RWPE1 (cell line): Measurements from ENCODE around the gene TPRG1.

Source experiments
- CTCF ChIA-PET: fragments of 350-600 bp; sonication (Branson Sonifier 250); formaldehyde crosslinking; extraction: SDS; loops from one replicate; lab custom pipeline; 2021; lab: Yijun Ruan, JAX
- POLR2A ChIA-PET: fragments of 400-600 bp; formaldehyde crosslinking; extraction: SDS; loops from one replicate; lab custom pipeline; 2020; ENCODE audit warnings: antibody characterized with exemption; ENCODE audit not compliant: low non-redundant PET; lab: Yijun Ruan, JAX
- DNase-seq: peaks from one replicate; pipeline ENCODE4 v3.0.0; 2012; ENCODE audit warnings: low spot score
- H3K27ac ChIP-seq: fragments of 450-650 bp; 2 replicates; pipeline ENCODE4 v1.5.1; 2017
- TF ChIP-seq, protein P1 (sequence below): fragments of 450-650 bp; conservative IDR thresholded peaks from 2 replicates; pipeline ENCODE4 v1.5.1; 2017; ENCODE audit warnings: low read depth, mild to moderate bottlenecking

The TPRG1 gene

DNA sequence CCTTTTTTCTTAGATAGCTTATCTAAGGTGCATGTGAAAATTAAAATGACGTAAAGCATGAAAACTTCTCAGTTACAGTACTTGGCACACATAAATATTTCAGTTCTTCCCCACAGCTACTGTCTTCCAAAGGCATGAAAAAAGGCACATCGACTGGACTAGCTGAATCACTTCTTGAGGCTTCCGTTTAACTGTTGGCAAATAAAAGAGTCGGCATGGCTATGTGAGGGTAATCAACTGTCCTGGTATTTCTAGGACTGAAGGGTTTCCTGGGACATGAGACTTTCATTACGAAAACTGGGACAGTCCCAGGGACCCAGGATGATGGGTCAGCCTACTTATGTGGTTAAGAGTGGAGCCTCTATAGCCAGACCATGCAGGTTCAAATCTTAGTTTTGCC, 168.2 kb downstream of the TPRG1 start:
- no peak overlapping the region for H3K27ac ChIP-seq
- ChIA-PET CTCF (no interaction called here), POLR2A (no interaction called here)
- DNase-seq: no peak
- TF ChIP-seq, protein P1, sequence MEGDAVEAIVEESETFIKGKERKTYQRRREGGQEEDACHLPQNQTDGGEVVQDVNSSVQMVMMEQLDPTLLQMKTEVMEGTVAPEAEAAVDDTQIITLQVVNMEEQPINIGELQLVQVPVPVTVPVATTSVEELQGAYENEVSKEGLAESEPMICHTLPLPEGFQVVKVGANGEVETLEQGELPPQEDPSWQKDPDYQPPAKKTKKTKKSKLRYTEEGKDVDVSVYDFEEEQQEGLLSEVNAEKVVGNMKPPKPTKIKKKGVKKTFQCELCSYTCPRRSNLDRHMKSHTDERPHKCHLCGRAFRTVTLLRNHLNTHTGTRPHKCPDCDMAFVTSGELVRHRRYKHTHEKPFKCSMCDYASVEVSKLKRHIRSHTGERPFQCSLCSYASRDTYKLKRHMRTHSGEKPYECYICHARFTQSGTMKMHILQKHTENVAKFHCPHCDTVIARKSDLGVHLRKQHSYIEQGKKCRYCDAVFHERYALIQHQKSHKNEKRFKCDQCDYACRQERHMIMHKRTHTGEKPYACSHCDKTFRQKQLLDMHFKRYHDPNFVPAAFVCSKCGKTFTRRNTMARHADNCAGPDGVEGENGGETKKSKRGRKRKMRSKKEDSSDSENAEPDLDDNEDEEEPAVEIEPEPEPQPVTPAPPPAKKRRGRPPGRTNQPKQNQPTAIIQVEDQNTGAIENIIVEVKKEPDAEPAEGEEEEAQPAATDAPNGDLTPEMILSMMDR: no peak

DNA sequence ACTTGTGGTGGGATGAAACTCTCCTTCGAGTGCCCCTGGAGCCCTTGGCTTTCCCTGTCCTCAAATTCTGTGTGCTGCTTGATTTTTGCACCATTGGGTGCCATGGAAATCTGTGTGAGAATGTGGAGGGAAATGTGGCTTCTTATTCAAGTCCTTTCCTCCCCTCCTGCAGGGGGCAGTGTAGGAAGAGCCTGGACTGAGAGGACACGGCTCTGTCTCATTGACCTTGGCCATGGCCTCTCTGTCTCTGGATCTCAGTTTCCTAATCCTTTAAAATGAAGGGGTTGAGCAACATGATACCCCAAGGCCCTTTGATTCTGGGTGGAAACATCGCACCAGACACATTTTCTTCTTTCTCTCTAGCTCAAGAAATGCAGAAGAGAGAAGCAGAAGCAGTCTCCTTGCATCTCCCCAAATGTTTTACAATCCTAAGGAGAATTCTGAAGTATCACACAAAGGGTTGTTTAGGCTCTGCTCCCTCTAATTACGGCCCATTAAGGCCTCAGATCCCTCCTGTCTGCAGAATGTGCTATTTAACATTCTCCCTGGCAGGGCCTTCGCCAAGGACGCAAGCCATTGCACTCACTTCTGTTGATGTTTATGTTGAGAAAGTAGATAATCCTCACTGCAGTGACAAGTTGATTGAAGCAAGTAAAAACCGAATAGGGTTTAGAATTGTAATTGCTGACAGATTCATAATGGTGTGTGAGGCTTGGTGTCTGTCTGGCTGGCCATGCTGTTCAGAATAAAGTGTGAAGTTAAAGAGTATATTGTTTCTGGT, 169.1 kb downstream of the TPRG1 start:
- H3K27ac ChIP-seq: no peak overlapping the region
- DNase-seq: no peak
- ChIA-PET POLR2A (no interaction called here), CTCF (no interaction called here)
- TF ChIP-seq, protein P1: no peak

DNA sequence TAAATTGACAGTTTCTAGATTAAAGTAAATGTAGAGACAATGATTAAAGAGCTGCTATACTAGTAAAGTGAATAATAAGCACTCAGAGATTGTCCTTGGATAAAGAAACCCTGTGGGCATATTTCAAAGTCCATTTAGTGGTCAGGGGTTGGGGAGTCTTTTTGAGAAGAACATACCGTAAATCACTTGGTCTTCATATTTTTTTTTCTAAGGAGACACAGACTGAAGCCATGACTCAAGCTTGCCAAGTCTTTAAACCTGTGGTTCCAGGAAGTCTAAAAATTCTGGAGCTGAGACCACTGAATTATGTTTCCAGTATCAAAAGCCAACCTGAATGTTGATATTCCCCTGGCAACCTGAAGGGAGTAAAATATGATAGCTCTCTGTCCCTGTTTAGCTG, 171.0 kb downstream of the TPRG1 start:
- DNase-seq: no peak
- TF ChIP-seq, protein P1: no peak
- POLR2A ChIA-PET: no interaction called here
- no peak overlapping the region for H3K27ac ChIP-seq
- CTCF ChIA-PET: interaction anchor here (0.5 to 0.8 kb wide), 2 partner anchors 90 to 320 kb away, joined by 3 to 6 read pairs; no protein-coding TSS in a partner anchor

DNA sequence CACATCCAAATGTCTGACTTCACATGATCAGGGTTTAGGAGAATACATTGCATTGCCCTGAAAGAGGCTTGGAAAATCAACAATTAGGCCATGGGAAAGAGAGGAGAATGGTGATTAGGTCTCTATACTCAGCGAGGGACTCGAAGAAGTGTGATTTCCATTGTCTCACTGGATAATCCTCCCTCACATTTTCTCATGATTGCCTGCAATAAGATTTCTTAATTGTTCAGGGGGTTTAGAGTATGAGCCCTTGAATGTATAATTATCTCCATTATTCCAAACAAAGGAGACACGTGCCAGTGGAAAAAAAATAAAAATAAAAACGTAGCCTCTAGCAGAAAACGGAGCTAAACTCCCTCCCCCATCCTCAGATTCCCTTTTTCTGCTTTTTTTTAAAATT, 173.2 kb downstream of the TPRG1 start:
- ChIA-PET CTCF (interaction anchor here (0.7 kb wide), 1 partner anchor 434 kb away, joined by 3 read pairs; no protein-coding TSS in a partner anchor), POLR2A (no interaction called here)
- TF ChIP-seq, protein P1: no peak
- H3K27ac ChIP-seq: no peak overlapping the region
- DNase-seq: no peak

DNA sequence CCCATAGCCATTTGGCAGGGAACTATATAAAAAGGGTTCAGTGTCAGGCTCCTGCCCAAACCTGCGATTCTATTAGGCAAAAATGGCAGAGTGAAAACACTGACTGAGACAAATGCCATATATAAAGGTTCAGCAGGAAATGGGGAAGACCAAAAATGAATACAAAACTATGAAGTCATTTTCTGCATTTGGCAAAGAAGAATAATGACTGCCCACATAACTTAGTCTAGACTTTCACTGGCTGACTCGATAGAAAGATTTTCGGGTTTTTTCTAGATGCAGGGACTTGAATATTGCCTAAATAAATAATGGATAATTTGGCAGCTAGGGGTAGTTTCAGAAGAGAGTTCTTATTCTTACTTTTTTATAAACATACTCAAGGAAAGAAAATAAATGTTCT, 178.0 kb downstream of the TPRG1 start:
- ChIA-PET CTCF (no interaction called here), POLR2A (no interaction called here)
- DNase-seq: no peak
- no peak overlapping the region for H3K27ac ChIP-seq
- TF ChIP-seq, protein P1: no peak

DNA sequence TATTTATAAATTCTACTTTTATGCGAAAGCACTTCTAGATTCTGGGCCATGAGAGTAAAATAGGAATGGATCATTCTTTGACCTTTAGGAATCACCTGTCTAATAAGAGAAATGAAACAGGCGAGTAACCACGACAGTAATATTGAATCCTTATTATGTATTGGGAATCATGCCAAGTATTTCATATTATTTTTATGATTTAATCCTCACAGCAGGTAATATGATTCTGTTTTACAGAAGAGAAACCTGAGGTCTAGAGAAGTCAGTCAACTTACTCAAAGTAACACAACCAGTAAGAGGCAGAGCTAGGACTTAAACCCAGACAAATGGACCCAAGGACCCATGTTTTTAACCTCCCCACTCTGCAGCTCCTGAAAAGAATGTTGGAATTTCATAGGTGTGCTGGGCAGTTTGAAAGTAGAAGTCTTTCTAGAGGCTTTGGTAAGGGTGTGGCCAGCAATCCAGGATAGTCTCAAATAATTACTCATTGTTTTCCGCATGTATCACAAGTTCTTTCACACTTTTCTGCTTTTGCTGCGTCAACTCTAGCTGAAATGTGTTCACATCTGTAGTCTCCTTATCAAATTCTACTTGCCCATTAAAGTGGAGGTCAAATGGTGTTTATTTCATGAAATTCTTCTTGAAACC, 181.7 kb downstream of the TPRG1 start:
- ChIA-PET POLR2A (no interaction called here), CTCF (no interaction called here)
- H3K27ac ChIP-seq: no peak overlapping the region
- DNase-seq: peak; percentile 39
- TF ChIP-seq, protein P1: no peak
